Right lobe of liver (tissue), 4 donors: ENCODE results near the gene SYMPK.

Experiments
- POLR2A ChIP-seq: fragments of 450-650 bp; IDR thresholded peaks from one replicate; pipeline ENCODE4 v1.6.1; 2017; ENCODE audit warnings: antibody characterized with exemption, mild to moderate bottlenecking
- TF ChIP-seq, protein P1 (sequence below), 4 donors: fragments of 200-600 bp in 3 of 4; fragments of 450-650 bp in 1 of 4; IDR thresholded peaks; one replicate each; pipeline versions ENCODE4 v1.5.1 to v1.8.0; 2016 to 2022; ENCODE audit warnings: antibody characterized with exemption in 4 of 4, mild to moderate bottlenecking in 2 of 4
- donor health status: DM: no; HTN: no; CAD: no.
- donor health status: DM: no; HTN: no; CAD: no.
- donor health status: DM: no; HTN: yes; CAD: no.

DNA sequence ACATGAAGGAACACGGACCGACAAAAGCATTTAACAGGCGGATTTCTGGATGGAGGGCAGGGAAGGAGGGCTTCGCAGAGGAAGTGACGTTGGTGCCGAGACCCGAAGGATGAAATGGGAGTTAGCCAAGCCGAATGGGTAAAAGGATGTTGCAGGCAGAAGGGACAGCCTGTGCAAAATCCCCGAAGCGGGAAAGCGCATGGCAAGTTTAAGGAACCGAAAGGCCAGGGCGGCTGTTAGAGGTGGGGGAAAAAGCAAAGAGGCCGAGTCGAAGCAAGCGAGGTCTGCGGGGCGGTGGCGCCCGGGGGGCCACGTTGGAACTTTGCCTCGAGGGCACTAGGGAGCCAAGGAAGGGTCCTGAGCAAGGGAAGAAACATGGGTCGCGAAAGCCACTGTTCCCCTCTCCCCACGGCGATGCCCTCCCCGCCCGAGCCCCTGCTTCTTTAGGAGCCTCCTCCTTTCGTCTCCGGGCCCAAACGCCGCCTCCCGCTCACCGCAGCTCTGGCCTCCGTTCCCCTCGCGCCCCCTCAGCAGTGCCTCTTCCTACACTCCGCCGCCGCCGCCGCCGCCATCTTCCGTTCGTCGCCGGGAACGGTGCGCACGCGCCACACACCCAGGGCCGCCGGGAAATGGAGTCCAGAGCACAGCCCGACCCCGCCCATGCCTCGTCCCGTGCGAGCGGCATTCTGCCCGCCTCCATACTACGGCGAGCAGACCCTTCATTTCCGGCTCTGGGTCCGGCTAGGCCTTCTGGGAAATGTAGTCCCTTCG is at the start of gene SYMPK:
- TF ChIP-seq, protein P1, sequence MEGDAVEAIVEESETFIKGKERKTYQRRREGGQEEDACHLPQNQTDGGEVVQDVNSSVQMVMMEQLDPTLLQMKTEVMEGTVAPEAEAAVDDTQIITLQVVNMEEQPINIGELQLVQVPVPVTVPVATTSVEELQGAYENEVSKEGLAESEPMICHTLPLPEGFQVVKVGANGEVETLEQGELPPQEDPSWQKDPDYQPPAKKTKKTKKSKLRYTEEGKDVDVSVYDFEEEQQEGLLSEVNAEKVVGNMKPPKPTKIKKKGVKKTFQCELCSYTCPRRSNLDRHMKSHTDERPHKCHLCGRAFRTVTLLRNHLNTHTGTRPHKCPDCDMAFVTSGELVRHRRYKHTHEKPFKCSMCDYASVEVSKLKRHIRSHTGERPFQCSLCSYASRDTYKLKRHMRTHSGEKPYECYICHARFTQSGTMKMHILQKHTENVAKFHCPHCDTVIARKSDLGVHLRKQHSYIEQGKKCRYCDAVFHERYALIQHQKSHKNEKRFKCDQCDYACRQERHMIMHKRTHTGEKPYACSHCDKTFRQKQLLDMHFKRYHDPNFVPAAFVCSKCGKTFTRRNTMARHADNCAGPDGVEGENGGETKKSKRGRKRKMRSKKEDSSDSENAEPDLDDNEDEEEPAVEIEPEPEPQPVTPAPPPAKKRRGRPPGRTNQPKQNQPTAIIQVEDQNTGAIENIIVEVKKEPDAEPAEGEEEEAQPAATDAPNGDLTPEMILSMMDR (IDR thresholded peaks at IDR 0.05) = peak in 1 of 4 donors; percentile 4
- peak; percentile 58 for TF ChIP-seq POLR2A
